ENCODE measurements around the gene GYS1. TPM values are rescaled to one million over a fixed set of nuclear protein-coding genes. Genes with fewer than 3 reads are reported as not detected.
"Not testable (repeated sequence)": the region's sequence is repeated elsewhere in the genome, so short reads cannot be mapped to it uniquely, and the experiment has no call there.

The GYS1 gene
- total RNA-seq, 1 donor from 2014 or later, result 40.0 TPM

DNA sequence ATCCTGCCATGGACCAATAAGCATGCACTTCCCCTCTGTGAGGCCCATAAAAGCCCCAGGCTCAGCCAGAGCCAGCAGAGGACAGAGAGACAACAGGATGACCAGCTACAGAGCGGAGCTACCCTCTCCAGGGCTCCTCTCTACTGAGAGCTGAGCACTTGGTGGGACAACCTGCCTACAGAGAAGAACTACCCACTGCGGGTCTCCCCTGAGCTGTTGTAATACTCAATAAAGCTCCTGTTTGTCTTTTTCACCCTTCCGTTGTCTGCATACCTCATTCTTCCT is 45.9 kb downstream of the GYS1 start:
- no peak for DNase-seq (ENCODE audit: extremely low read depth, low read depth, low spot score)

DNA sequence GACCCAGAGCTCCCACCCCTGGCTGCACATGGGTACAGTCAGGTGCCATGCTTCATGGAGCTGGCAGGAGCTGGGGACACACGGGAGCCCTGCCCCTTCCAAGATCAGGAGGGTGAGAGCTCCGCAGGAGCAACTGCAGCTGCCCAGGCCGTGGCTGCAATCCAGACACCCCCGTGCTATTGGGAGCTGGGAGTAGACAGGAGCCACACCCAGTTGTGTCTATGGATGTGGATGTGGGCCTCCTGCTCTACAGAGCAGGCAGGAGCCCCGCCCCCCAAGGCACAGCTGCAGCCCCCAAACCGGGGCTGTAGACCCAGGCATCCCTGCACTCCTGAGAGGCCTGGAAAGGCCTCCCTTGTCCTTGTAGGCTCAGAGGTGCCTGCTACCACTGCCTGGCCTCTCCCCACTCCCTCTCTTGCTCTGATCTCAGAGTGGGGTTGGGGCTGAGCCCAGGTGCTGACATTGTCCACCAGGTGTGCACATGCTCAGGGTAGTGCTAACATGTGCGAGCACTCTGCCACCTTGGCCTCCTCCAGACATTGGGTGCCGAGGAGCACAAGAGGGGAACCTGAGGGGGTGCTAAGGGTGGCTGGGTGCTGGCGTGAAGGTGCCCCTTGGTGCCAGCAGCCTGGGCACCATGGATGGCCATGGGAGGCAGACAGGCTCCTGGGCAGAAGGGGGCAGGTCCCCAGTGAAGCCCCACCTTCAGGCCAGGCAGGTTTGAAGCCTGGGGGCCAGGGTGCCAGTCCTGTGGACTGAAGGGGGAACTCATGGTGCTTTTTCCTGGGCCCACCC is 46.4 kb downstream of the GYS1 start:
- no peak for DNase-seq (ENCODE audit: extremely low read depth, low read depth, low spot score)

GRCh38 chr19:48945817-48946216 is 47.3 kb downstream of the GYS1 start:
- no peak for DNase-seq (ENCODE audit: extremely low read depth, low read depth, low spot score)

GRCh38 chr19:48945415-48945814 is 47.7 kb downstream of the GYS1 start:
- no peak for DNase-seq (ENCODE audit: extremely low read depth, low read depth, low spot score)

DNA sequence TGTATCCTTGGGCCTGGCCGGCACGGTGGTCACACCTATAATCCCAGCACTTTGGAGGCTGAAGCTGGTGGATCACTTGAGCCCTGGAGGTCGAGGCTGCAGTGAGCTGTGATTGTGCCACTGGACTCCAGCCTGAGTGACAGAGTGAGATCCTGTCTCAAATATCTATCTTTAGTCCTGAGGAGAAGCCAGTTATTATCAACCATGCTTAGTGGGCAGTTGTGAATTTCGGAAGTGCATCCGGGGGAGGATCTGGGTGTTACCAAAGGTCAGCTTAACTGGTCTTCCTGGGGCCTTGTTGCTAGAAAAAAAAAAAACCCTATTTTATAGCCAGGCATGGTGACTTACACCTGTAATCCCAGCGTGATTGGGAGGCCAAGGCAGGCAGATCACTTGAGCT is 50.0 kb downstream of the GYS1 start:
- no peak for DNase-seq (ENCODE audit: extremely low read depth, low read depth, low spot score)

DNA sequence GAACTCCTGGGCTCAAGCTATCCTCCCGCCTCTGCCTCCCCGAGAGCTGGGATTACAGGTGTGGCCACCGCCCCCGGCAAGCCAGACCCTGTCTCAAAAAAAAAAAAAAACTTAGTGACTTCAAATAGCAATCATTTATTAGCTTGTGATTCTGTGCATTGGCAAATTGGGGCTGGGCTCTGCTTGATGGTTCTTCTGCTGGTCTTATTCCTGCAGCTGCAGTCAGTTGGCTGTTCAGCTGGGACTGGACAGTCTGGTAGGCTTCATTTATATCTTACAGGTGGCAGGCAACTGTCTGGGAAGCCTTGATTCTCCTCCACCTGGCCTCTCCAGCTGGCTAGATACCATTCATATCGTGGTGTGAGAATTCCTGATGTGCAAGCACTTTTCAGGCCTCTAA is 52.2 kb downstream of the GYS1 start:
- no peak for DNase-seq (ENCODE audit: extremely low read depth, low read depth, low spot score)

GRCh38 chr19:48938256-48938655 is 54.9 kb downstream of the GYS1 start:
- DNase-seq (ENCODE audit: extremely low read depth, low read depth, low spot score), result no peak

GRCh38 chr19:48935864-48936263 is 57.2 kb downstream of the GYS1 start:
- DNase-seq (ENCODE audit: extremely low read depth, low read depth, low spot score), result no peak

GRCh38 chr19:48934837-48935236 is 58.3 kb downstream of the GYS1 start:
- no peak for DNase-seq (ENCODE audit: extremely low read depth, low read depth, low spot score)

DNA sequence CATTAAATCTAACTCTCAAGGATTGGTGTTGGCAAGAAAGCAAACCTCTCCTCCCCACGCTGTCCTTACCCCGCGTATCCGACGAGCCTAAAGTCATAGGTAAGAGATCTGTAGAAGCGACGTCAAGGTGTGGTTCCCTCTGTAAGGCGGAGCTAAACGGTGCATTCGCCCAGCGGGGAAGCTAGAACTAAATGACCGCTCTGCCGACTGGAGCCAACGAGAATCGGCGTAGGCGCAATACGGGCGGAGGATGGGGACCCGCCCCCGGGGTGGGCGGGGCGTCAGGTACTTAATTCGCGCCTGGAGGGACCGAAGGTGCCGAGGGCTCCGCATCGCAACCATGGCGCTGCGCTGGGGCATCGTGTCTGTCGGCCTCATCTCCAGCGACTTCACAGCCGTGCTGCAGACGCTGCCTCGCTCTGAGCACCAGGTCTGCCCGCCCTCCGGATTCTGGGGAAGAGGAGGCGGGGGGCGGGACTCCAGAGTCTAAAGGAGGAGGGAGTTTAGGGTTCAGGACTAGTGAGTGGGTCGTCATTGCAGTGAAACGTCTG is 59.7 kb downstream of the GYS1 start, which contains the start of gene DHDH:
TSS of gene DHDH (plus strand) at position 318 of the 551 bp plus-strand sequence. CDS start at position 341, 23 bp downstream.
- no peak for DNase-seq (ENCODE audit: extremely low read depth, low read depth, low spot score)

DNA sequence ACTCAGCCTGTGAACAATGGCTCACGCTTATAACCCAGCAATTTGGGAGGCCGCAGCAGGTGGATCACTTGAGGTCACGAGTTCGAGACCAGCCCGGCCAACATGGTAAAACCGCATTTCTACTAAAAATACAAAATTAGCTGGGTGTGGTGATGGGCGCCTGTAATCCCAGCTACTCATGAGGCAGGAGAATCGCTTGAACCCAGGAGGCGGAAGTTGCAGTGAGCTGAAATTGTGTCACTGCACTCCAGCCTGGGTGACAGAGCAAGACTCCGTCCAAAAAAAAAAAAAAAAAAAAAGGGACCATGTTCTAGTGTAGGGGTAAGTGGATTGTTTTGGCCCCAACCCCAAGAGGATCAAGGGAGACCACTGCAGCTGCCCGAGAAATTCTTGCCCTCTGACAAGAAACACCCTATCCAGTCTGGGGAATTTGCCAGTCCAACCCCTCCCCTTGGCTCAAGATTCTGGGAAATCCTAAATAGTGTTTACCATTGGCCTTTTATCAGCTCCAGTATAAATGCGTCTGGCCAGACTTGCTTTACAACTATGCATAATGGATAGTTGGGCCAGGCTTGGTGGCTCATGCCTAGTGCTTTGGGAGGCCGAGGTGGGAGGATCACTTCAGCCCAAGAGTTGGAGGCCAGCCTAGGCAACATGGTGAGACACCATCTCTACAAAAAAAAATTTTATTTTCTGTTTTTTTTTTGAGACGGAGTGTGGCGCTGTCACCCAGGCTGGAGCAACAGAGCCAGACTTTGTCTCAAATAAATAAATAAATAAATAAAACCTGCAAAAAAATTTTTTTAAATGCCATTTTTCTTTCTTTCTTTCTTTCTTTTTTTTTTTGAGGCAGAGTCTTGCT is 64.7 kb downstream of the GYS1 start:
- no peak for DNase-seq (ENCODE audit: extremely low read depth, low read depth, low spot score)

GRCh38 chr19:48927692-48928091 is 65.4 kb downstream of the GYS1 start:
- not testable (repeated sequence) for DNase-seq (ENCODE audit: extremely low read depth, low read depth, low spot score)

- peak; percentile 60 for DNase-seq (ENCODE audit: extremely low read depth, low read depth, low spot score)
These were observed 66.2 kb downstream of the GYS1 start for GRCh38 chr19:48926909-48927308.

GRCh38 chr19:48925890-48926289 is 67.2 kb downstream of the GYS1 start:
- DNase-seq (ENCODE audit: extremely low read depth, low read depth, low spot score), result not testable (repeated sequence)

- DNase-seq (ENCODE audit: extremely low read depth, low read depth, low spot score), result no peak
These were observed 67.8 kb downstream of the GYS1 start for GRCh38 chr19:48925240-48925843.

DNA sequence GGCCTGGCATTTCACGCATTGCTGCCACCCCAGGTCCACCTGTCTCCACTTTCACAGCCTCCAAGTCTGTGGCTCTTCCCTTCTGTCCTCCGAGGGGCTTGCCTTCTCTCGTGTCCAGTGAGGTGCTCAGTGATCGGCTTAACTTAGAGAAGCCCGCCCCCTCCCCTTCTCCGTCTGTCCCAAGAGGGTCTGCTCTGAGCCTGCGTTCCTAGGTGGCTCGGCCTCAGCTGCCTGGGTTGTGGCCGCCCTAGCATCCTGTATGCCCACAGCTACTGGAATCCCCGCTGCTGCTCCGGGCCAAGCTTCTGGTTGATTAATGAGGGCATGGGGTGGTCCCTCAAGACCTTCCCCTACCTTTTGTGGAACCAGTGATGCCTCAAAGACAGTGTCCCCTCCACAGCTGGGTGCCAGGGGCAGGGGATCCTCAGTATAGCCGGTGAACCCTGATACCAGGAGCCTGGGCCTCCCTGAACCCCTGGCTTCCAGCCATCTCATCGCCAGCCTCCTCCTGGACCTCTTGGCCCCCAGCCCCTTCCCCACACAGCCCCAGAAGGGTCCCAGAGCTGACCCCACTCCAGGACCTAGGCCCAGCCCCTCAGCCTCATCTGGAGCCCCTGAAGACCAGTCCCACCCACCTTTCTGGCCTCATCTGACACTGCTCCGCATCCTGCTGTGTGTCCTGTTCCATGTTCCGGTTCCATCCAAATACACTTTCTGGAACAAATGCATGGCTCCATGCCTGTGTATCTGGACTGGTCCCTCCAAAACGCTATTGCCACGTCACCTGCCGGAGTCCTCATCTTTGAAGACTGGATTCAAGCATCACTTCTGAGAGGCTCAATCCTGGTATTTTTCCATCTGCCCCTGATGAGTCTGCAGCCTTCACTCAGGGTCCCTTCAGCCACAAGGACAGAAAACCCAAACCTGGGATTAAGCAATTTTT is 70.3 kb downstream of the GYS1 start:
- no peak for DNase-seq (ENCODE audit: extremely low read depth, low read depth, low spot score)

DNA sequence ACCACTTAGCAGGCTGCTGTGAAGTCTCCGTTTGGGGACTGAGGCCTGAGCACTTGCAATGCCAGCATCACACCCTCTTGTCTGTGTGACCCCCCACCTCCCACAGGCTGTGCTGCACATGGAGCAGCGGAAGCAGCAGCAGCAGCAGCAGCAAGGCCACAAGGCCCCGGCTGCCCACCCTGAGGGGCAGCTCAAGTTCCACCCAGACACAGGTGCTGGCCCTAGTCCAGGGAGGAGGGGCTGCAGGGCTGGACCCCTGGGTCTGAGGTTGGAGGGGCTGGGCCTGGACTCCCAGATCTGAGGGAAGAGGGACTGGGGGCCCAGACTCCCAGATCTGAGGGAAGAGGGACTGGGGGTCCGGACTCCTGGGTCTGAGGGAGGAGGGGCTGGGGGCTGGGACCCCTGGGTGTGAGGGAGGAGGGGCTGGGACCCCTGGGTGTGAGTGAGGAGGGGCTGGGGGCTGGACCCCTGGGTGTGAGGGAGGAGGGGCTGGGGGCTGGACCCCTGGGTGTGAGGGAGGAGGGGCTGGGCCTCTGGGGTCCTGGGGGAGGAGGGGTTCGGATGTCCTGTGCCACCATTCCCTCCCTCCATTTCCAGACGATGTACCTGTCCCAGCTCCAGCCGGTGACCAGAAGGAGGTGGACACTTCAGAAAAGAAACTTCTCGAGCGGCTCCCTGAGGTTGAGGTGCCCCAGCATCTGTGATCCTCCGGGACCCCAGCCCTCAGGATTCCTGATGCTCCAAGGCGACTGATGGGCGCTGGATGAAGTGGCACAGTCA is 71.2 kb downstream of the GYS1 start:
- no peak for DNase-seq (ENCODE audit: extremely low read depth, low read depth, low spot score)

GRCh38 chr19:48920949-48921348 is 72.2 kb downstream of the GYS1 start:
- no peak for DNase-seq (ENCODE audit: extremely low read depth, low read depth, low spot score)

- not testable (repeated sequence) for DNase-seq (ENCODE audit: extremely low read depth, low read depth, low spot score)
These were observed 73.8 kb downstream of the GYS1 start for GRCh38 chr19:48919271-48919670.

Data from glomerular endothelial cell (primary cell).